ENCODE measurements around the gene EML6.

DNA sequence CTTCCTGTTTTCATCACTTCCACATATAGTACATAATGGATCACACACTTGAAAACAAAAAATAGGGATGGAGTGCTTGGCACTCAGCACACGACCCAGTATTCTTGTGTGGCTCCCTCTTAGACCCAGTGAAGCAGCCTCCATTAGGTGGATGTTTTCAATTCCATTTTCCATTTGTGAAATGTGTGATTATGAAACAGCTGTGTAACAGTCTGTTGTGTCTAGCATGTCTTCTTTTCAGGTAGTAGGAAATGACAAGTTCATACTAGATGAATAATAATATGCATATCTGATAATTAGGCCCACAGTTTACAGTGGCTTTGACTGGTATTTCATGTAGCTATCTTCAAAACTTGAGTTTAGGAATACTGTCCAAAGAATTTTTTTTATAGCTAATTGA is 35.5 kb downstream of the EML6 start:
- TF ChIP-seq POLR2AphosphoS5 (IDR thresholded peaks at IDR 0.05; ENCODE audit: borderline replicate concordance, low read depth, low read length) (no peak), FOXP2 (optimal IDR thresholded peaks at IDR 0.05; ENCODE audit: control extremely low read depth, extremely low read length, insufficient read depth) (no peak)

Measured in SK-N-MC (cell line).